Measurements from ENCODE around the gene ITGA7.

The ITGA7 gene

DNA sequence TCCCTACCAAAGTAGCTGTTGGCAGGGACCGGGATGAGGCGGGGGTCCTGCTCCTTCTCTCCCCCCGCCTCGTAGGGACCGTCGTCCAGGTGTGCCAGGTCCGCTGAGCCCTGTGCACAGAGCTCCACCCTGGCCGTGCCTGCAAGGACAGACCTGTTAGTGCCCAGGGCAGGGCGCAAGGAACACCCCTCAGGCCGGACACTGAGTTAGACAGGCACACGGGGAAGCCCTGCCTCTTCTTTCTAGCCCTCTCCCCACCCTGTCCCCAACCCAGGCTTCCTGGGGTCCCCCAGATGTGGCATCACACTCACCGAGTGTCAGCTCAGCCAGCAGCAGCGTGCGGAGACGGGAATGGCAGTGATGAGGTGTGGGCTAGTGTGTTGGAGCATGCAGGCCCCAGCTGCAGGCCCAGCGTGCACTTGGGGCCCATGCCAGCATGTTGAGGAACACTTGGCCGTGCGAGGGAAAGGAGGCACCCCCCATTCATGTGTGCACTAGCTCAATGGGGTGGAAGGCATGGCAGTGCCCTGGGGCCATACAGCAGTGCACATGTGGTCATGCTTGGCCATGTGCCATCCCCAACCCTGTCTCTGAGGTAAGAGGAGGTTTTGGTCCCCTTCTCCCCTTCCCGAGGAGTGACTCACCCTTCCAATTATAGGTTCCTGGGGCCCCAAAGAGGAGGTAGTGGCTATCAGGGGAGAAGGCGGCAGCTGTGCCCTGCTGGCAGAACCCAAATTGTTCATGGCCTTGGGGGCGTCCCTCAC is 7.3 kb downstream of the ITGA7 start:
- no peak for DNase-seq (ENCODE audit: low read depth in 2 of 2)

- no peak for DNase-seq (ENCODE audit: low read depth in 2 of 2)
Observed at GRCh38 chr12:55699471-55700055, 8.1 kb downstream of the ITGA7 start.

- DNase-seq (ENCODE audit: low read depth in 2 of 2), result no peak
Observed at GRCh38 chr12:55698965-55699364, 8.7 kb downstream of the ITGA7 start.

DNA sequence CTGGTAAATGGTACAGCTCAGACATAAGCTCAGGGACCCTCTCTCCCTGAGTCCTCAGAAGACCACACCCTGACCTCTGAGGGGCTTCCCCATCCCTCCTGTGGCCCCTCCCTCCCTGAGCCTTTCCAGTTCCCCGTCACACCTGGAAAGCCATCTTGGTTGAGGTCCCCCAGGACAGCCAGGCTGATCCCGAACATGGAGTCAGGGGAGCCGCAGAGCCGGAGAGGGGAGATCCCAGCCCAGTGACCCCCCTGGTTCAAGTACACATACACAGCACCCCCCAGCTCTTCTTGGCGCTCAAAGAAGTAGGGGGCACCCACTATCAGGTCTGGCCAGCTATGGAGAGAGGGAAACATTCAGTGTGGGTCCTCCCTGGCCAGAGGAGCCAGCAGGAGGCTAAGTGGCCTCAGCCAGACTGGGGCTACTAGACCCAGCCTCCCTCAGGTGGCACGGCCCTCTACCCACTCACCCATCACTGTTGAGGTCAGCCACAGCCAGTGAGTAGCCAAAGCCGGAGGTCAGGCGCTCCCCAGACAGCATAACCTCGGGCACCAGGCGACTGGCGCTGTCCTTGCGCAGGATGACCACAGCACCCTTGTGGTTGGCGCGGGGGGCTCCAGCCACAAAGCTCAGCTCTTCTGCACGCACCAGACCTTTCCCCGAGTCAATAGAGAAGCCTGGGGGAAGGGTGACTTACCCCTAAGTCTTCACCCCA is 9.3 kb downstream of the ITGA7 start:
- no peak for DNase-seq (ENCODE audit: low read depth in 2 of 2)

- DNase-seq (ENCODE audit: low read depth in 2 of 2), result no peak
Observed at GRCh38 chr12:55697686-55698085, 10.0 kb downstream of the ITGA7 start.

DNA sequence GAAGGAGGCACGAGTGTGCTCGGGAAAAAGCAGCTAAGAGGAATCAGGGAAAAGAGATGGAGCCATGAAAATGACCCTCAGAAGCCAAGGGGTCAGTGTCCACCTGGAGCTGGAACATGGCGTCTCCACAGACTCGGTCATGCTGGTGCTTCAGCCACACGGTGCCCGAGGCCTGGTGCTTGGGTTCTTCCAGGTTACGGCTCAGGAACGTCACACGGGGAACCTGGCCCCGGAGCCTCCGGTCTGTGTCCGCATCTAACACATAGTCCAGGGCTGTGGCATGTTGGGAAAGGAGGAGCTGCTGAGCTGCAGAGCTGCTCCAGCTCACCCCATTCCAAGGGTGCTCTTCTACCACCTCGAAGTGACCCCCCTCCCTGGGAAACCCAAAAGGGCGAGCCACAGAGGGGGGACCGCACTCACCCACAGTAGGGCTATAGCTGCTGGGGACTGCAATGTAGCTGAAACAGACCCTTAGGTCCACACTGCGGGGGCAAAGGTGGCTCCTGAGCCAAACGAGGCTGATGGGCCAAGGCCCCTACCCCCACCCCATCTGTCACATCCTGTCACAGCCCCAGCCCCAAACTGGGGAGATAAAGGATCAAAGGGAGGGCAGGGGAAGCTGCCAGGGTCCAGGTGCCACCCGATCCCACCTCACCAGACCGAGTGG is 10.8 kb downstream of the ITGA7 start:
- no peak for DNase-seq (ENCODE audit: low read depth in 2 of 2)

DNA sequence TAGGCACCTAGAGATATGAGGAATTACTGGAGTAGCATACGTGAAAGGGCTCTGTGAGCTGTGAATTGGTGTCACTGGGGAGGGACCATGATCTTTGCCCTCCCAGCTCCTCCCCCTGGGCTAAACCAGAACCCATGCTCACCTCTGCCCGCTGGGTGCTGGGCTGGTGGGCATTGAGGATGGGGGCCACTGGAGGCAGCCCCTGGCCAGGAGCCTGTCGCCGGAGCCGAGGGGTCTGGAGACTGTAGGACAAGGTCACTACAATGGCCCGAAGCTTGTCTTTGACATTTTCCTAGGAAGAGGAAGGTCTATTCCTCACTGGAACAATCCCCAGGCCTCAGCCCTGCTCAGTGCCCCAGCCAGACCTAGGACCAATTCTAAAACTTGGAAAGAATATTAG is 11.6 kb downstream of the ITGA7 start:
- DNase-seq (ENCODE audit: low read depth in 2 of 2), result no peak

GRCh38 chr12:55695349-55695748 is 12.4 kb downstream of the ITGA7 start:
- DNase-seq (ENCODE audit: low read depth in 2 of 2), result no peak

- no peak for DNase-seq (ENCODE audit: low read depth in 2 of 2)
Observed at GRCh38 chr12:55694651-55695050, 13.1 kb downstream of the ITGA7 start.

DNA sequence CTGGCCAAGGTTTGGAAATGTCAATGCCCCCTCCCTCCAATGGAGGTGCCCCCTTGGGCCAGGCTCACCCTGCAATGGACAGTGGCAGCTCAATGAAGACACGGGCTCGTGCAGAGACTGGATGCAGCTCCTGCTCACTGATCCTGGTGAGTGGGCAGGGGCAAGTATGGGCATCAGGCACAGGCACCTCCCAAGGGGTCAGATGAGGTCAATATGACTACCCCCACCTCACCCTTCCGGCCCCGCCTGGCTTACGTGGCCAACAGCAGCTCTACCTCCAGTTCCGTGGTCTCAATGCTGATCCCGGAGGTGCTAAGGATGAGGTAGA is 13.6 kb downstream of the ITGA7 start:
- no peak for DNase-seq (ENCODE audit: low read depth in 2 of 2)

- no peak for DNase-seq (ENCODE audit: low read depth in 2 of 2)
Observed at GRCh38 chr12:55693323-55694187, 14.1 kb downstream of the ITGA7 start.

- DNase-seq (ENCODE audit: low read depth in 2 of 2), result no peak
Observed at GRCh38 chr12:55692631-55693322, 14.9 kb downstream of the ITGA7 start.

DNA sequence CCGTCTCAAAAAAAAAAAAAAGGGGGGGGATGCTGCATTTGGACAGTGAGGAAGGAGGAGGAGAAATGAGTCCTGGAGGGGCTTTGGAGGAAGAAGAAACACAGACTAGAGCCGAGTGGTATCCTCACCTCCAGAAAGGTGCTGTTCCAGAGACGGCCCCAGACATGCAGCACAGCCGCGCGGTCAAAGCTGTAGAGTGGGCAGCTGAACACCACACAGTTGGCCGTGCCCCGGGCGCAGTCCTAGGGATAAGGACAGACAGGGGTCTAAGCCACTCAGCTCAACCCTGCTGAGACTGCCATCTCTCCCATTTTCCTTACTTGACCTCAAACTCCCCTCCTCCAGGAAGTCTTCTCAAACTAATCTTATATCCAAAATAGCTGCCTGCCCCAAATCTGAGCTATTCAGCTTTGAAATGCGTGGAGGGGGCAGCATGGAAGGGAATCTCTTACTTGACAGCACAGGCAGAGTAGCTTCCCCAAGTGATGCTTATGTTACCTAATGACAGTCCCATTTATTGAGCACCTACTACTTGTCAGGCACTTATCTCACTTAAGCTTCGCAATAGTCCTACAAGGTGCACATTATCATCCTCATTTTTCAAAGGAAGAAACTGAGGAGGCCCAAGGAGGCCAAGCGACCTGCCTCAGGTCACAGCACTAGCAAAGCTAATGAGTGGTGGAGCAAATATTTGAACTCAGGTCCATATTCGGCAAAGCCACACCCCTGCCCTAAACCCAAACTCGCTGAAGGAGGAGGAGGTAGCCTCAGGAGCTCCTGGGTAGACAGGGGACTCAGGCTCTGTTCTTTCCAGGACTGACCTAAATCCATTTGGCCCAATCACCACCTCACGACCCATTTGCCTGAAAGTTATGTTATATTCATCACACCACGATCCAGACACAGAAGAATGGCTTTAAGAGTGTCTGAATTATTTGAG is 18.7 kb downstream of the ITGA7 start:
- DNase-seq (ENCODE audit: low read depth in 2 of 2), result no peak

DNA sequence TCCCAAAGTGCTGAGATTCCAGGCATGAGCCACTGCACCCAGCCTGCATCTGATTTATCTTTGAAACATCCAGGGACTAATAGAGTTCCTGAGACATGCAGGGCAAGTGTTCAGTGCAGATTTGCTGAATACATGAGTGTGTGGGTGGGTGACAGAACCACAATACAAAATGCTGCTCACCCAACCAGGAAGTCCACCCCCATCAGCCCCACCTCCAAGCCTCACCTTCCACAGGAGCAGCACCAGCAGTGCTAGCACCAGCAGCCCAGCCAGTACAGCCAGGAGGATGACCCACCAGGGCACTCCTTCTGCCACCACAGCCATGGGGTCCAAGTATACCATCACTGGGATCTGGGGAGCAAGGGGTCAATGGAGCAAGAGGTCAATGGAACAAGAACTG is 20.0 kb downstream of the ITGA7 start:
- DNase-seq (ENCODE audit: low read depth in 2 of 2), result peak; percentile 12 to 33

GRCh38 chr12:55686366-55687010 is 21.2 kb downstream of the ITGA7 start:
- DNase-seq (ENCODE audit: low read depth in 2 of 2), result no peak

DNA sequence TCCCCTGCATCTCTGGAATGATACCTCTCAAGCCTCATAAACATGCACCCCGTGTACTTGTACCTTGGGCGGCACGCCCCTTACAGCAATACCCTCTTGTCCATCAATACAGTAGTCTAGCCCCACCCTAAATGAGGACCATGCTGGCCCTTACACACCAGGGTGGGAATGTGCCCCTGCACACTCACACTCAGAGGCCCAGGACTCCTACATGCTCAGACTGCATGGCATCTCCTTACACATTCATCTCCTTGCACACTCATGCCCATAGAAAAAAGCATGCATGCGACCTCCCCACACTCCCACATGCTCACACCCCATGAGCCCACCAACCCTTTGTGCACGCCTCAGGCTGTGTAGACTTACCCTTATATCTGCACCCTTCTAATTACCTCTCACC is 22.0 kb downstream of the ITGA7 start:
- no peak for DNase-seq (ENCODE audit: low read depth in 2 of 2)

GRCh38 chr12:55684761-55685370 is 22.8 kb downstream of the ITGA7 start:
- no peak for DNase-seq (ENCODE audit: low read depth in 2 of 2)

GRCh38 chr12:55683676-55684075 is 24.0 kb downstream of the ITGA7 start:
- no peak for DNase-seq (ENCODE audit: low read depth in 2 of 2)
